ENCODE results near the gene EEFSEC.

DNA sequence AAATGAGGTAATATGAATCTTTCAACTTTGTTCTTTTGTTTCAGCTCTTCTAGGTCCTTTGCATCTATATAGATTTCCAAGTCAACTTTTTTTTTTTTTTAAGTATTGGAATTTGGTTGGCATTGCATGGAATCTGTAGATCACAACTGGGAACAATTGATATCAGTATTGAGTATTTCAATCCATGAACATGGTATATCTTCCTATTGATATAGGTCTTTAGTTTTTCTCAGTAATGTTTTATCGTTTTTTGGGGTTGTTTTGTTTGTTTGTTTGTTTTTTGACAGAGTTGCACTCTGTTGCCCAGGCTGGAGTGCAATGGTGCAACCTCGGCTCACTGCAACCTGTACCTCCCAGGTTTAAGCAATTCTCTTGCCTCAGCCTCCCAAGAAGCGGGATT, 137.2 kb downstream of the EEFSEC start:
- TF ChIP-seq CTCF (conservative IDR thresholded peaks at IDR 0.05; ENCODE audit: low read depth, low read length) (no peak), RFX5 (IDR thresholded peaks at IDR 0.05; ENCODE audit: low read depth, low read length) (no peak), POLR2A (IDR thresholded peaks at IDR 0.05; ENCODE audit: low read depth, low read length) (no peak), CEBPB (IDR thresholded peaks at IDR 0.05; ENCODE audit: low read depth, low read length) (no peak), RAD21 (IDR thresholded peaks at IDR 0.05; ENCODE audit: low read length) (no peak), MXI1 (IDR thresholded peaks at IDR 0.05; ENCODE audit: borderline replicate concordance, low read depth, low read length) (no peak), SMC3 (IDR thresholded peaks at IDR 0.05; ENCODE audit: low read depth, low read length) (no peak), FOS (IDR thresholded peaks at IDR 0.05; ENCODE audit: low read depth, low read length) (no peak), MAFK (IDR thresholded peaks at IDR 0.05; ENCODE audit: low read depth, low read length) (no peak), MAZ (IDR thresholded peaks at IDR 0.05; ENCODE audit: borderline replicate concordance, low read depth, low read length) (no peak)
- TF ChIP-seq, protein P1, sequence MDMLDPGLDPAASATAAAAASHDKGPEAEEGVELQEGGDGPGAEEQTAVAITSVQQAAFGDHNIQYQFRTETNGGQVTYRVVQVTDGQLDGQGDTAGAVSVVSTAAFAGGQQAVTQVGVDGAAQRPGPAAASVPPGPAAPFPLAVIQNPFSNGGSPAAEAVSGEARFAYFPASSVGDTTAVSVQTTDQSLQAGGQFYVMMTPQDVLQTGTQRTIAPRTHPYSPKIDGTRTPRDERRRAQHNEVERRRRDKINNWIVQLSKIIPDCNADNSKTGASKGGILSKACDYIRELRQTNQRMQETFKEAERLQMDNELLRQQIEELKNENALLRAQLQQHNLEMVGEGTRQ (IDR thresholded peaks at IDR 0.05; ENCODE audit: low read depth, low read length): no peak
- TF ChIP-seq, protein P2, sequence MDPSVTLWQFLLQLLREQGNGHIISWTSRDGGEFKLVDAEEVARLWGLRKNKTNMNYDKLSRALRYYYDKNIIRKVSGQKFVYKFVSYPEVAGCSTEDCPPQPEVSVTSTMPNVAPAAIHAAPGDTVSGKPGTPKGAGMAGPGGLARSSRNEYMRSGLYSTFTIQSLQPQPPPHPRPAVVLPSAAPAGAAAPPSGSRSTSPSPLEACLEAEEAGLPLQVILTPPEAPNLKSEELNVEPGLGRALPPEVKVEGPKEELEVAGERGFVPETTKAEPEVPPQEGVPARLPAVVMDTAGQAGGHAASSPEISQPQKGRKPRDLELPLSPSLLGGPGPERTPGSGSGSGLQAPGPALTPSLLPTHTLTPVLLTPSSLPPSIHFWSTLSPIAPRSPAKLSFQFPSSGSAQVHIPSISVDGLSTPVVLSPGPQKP (IDR thresholded peaks at IDR 0.05; ENCODE audit: borderline replicate concordance, low read depth, low read length): no peak
